GM18502 (cell line): Measurements from ENCODE around the gene DYNLL1.
"Not testable (repeated sequence)": the region's sequence is repeated elsewhere in the genome, so short reads cannot be mapped to it uniquely, and the experiment has no call there.

ENCODE experiments used
- ATAC-seq: cut with Tn5 transposase; IDR thresholded peaks from one replicate; pipeline ENCODE4 v1.9.1; 2021; ENCODE audit warnings: mild to moderate bottlenecking; ENCODE audit not compliant: unreplicated experiment, poor library complexity

The DYNLL1 gene

DNA sequence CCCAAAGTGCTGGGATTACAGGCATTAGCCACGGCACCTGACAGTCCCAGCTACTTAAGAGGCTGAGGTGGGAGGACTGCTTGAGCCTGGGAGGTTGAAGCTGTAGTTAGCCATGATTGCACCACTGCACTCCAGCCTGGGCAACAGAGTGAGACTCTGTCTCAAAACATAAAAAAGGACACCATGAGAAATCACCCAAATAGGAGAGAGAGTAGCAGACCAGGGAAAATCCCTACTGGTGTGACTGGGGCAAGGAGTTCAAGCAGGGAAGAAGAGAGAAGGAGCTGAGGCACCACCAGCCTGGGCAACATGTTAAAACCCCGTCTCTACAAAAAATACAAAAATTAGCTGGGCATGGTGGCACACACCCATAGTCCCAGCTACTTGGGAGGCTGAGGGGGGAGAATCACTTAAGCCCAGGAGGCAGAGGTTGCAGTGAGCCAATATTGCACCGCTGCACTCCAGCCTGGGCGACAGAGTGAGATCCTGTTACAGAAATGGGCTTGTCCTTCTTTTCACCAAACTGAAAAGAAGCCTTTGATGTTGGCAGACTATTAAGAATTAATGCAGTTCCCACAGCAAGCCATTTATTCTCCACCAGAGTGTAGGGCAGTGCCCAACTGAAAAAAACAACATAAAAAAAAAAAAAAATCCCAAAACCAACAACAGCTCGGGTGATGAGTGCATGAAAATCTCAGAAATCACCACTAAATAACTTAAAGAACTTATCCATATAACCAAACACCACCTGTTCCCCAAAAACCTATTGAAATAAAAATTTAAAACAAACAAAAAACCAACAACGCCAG lies 21.9 kb upstream of the DYNLL1 start:
- ATAC-seq, result no peak

DNA sequence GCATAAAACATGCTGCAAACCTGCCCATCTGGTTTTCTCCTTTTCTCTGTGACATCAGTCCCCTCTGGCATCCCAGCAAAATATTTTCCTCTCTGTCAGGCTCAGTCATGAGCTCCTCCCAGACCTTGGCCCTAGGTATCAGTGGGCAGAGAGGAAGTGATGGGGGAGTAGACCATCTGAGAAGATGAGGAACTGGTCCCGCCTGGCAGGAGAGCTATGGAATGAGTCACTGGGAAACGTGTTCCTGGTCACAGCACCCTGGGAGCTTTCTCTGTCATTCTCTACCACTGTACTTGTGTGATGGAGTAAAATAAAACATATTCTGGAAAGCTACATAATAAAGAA lies 21.3 kb upstream of the DYNLL1 start:
- ATAC-seq, result no peak

DNA sequence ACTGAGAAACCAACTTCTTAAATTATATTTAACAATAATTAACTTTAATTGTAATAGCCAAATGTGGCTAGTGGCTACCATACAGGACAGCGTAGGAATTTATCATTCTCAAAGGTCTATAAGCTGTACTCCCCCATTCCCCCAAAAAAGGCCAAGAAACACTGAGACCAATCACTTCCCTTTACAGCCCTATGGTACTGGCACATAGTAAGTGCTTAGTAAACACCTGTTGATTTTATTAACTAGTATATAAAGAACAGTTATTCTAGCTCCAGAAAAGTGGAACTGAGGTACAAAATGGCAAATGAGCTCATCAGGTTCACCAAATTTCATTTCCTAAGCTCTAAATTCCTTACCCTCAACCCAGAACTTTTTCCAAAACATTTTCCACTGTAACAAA lies 20.3 kb upstream of the DYNLL1 start:
- ATAC-seq, result no peak

DNA sequence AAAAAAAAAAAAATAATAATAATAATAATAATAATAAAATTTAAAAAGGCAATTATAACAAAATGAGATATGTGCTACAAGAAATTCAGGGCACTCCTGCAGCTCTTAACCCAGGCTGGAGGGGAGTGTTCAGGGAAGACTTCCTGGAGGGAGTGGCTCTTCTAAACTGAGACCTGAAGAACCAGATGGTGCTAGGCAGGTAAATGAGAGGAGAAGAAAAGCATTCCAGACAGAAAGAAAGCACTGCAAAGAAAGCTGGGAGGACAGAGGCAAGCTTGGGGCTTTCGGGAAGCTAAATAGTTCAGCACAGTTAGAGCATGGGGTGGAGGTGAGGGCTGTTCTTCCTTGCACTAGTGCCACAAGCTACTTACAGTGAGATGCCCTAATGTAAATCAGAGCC lies 16.5 kb upstream of the DYNLL1 start:
- no peak for ATAC-seq

DNA sequence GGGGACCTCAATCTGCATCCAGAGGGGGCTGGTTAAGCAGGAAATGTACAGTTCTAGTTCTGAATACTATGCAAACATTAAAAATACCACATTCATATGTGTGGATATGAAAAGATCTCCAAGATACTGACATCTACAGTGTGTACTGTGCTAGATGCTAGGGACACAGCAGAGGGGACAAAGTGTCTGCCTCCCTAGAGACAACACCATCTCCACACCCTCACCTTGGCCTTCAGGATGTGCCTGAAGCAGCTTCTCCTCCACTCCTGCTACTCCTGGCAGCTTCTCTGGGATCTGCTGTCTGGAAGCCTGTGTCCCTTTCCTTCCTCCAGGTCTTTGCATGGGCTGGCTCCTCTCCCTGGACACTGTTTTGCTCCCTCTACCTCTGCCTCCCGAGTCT lies 15.7 kb upstream of the DYNLL1 start:
- no peak for ATAC-seq

DNA sequence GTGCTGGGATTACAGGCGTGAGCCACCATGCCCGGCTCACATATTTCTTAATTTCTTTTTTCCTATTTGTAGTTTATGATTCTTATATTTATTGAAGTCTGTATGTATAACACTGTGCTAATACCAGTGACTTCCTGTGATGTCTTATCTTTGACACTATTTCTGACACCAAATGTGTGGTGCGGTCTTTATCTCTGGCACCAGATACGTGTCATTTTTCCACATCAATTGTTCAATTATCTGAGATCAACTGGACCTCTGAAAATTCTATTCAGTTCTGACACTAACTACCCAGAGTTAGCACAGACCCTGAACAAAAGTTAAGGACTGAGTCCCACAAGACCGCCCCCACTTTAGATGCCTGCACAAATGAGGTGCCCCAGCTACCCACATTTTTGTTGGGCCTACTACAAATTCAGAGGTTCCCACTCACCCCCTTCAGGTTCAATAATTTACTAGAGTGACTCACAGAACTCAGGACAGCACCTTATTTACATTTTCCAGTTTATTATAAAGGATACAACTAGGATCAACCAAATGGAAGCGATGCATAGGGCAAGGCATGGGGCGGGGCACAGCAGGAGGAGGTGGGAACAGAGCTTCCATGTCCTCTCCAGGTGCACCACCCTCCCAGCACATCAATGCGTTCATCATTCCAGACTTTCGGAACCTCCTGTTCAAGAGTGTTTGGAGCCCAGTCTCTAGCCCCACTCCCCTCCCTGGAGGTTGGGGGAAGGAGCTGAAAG lies 14.7 kb upstream of the DYNLL1 start:
- ATAC-seq, result no peak

DNA sequence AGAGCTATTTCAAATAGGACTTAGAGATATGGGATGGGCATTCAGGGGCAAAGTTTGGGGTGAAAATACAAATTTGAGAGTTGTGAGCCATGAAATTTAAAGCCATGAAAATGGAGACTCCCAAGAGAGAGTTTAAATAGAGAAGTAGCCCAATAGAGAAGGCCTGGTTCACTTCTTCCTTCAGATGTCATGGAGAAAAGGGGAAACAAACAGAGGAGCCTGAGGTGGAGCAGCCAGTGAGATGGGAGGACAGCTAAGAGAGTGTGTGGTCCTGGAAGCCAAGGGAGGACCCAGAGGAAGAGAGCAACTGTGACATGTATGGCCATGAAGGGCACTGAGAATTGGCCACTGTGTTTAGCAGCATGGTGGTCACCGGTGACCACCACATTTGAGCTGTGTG lies 12.3 kb upstream of the DYNLL1 start:
- no peak for ATAC-seq

DNA sequence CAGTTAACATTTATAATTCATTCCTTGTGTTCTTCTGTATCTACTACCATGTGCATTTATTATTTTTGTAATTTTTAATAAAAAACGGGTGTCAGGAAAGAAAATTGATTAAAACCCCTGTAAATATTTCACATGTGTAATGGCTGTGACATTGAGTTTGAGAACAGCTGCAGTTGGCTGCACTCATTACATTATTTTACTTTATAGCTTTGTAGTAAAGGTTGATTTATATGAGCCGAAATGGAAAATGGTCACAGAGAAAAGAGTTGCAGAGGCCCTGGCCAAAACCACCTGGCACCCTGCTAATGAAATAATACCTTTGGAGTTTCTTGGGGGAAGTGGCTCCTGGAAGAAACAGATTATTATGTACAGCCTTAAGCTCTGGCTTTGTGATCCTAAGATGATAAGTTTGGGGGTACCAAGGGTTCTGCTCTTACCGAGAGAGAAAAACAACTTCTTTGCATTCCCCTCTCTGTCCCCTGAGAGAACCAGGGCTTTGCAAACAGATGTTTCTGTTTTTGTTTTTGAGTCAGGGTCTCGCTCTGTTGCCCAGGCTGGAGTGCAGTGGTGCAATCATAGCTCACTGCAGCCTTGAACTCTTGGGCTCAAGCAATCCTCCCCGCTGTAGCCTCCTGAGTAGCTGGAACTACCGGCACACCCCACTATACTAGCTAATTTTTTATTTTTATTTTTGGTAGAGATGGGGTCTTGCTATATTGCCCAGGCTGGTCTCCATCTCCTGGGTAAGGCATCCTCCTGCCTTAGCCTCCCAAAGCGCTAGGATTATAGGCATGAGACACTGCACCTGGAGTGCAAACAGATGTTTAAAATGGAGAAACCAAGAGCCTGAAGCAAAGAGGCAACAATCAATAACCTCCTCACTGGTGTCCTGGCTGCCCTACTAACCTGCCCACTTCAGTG lies 9.7 kb upstream of the DYNLL1 start:
- ATAC-seq, result no peak

DNA sequence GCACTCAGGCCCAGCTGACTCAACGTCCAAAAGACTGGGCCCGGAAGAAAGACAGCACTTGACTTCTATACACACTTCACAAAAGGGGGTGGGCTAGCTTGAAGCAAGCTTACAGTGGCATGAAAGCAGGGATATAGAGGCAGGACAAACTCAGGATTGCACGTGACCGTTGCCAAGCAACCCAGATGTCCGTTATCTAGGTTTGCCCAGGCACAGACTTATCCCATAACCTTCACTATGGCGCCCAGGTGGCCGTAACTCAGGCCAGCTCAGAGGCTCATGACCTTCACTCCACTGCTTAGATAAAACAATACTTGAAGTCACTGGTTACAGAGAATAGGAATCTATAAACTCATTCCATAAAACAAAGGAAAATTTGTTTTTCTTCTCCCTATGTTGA lies 8.4 kb upstream of the DYNLL1 start:
- ATAC-seq, result not testable (repeated sequence)

DNA sequence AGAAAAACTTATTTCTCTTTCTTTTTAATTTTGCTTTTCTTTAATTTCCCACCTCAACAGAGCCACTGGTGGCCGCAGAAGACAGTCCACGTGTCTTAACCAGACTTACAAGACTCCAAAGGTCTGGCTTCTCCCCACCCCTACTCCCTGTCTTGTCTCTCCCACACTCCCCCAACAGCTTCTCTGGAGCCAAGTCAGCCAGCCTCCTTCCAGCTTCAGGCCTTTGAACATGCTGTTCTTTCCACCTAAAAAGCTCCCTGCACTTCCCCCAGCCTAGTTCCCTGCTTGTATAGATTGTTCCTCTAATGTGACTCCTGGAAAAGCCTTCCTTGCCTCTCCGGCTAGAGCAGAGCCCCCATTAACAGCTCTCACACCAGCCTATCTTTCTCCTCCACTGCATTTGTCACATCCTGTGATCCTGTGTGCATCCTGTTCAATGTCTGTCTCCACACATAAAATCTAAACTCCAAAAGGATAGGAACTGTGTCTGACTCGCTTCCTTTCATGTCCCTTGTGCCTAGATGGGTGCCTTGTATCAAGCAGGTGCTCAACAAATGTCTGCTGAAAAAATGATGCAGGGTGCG lies 7.8 kb upstream of the DYNLL1 start:
- ATAC-seq, result no peak

DNA sequence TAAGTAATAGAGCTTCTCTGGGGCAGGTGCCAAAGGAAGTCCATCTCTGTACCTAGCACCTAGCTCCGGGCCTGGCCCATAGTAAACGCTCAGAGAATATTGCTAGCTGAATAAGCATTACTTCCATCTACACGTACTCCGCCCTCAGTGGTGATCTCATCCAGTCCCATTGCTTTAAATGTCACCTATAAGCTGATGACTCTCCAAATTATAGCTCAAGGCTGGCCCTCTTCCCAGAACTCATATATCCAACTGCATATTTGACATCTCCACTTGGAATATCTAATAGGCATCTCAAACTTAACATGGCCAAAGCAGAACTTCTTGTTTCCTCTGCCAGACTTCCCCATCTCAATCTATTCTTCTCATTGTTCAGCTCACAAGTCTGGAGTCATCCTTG lies 6.9 kb upstream of the DYNLL1 start:
- no peak for ATAC-seq

DNA sequence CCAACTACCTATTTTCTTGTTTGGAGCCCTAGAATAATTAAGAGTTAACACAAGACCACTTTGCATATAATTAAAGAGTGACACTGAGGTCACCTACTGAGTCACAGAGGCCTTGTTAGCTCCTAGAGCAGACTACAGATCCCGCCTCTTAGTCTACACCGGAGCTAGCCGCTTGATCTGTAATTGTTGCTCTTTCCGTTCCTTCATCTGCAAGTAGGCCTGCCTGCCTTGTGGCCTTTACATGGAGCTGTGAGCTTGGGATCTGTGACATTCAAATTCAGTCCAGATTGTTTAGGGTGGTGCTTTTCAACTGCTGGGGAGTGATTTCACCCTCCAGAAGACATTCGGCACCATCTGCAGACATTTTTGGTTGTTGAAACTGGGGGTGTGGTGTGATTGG lies 5.6 kb upstream of the DYNLL1 start:
- ATAC-seq, result no peak

DNA sequence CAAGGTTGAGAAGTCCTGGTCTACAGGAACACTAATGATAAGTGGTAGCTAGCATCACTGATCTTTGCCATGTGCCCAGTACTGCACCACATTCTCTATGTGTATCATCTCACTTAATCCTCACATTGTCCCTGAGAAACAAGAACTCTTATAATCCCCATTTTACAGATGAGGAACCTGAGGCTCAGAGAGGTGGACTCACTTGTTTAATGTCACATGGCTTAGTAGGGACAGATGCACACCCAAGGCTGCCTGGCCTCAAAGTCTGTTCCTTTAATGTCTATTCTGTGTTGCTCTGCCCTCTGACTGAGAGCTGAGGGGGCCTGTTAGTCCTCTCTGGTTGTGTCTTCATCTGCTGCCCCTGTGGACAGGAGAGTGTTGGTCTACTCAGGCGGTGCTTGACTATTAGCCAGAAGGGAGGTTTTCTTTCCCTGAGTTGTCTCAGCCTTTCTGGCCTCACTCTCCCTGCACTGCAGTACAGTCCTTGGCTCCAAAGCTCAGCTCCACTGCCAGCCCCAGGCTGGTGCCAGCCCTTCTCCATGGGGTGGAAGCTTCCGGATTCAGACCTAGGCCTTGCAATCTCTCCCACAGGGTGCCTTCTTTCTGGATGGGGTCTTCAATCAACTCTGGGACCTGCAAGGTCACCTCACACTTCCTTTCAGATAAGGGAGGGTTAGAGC lies 4.9 kb upstream of the DYNLL1 start:
- no peak for ATAC-seq

DNA sequence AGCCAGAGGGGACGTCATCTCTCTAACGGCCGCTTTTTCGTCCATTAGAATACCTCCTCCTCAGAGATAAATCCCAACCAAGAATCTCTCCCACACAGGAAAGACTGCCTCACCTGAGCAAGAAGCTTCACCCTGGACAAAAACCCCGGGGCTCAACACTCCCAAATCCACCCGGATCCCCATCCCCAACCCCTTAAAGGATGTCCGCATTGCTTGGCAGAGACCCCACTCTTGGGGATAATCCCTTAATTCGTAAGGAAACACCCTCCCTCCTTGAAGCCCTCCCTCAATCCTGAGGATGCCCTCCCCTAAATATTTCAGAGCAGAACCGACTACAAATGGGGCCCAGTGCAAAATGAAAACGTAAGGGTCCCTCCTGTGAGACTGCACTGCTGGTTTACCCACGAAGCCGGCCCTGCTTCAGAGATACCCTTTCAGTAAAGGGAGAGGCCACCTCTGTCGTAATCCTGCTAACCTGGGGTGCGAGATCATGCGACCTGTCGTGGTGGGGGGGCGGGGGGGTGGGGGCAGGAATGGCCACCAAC lies 655 bp upstream of the DYNLL1 start:
- ATAC-seq, result peak; percentile 1

DNA sequence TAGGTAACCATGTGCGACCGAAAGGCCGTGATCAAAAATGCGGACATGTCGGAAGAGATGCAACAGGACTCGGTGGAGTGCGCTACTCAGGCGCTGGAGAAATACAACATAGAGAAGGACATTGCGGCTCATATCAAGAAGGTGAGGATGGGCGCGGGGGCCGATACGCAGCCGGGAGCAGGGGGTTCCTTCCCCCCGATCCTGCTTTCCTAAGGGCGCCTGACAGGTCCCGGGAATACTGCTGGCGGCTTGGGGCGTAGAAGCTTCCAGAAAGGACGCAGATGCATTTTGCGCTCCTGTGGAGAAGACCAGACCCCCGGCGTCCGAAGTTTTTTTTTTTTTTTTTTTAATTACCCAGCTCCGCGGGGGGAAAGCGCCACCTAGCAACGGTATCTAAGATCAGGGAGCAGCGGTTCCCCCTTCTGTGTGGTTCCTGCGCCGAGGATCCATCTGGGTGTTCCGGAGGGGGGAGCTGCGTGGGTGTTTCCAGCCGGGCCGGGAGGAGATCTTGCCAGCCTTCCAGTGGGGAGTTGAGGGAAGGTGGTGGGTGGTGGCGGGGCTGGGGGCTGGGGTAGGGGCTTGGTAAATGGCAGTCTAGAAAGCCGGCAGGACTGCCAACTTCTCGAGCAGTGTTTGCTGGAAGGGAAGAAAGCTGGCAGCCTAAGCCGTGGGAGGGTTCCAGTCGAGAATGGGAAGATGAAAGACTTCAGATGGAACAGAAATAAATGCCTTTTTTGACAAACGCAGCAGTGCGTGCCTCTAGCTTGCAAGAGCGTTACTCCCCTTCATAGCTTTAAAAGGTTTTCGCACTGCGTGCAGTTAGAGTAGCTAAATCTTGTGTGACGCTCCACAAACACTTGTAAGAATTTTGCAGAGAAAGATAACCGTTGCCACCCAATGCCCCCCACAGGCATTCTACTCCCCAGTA lies 764 bp downstream of the DYNLL1 start:
- ATAC-seq, result peak; percentile 15

DNA sequence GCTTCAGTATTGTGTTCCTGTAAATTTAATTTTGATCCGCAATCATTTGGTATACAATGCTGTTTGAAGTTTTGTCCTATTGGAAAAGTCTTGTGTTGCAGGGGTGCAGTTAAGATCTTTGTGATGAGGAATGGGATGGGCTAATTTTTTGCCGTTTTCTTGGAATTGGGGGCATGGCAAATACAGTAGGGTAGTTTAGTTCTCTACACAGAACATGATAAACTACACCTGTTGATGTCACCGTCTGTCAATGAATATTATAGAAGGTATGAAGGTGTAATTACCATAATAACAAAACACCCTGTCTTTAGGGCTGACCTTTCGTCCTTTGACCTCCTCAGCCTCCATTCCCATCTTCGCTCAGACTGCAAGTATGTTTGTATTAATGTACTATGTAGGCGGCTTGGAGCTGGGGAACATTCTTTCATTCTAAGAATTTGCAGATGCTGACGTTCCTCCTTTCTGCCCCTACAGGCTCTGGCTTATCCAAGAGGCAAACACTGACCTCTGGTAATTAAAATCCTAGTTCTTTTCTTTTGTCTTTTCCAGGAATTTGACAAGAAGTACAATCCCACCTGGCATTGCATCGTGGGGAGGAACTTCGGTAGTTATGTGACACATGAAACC lies 1.7 kb downstream of the DYNLL1 start:
- no peak for ATAC-seq

DNA sequence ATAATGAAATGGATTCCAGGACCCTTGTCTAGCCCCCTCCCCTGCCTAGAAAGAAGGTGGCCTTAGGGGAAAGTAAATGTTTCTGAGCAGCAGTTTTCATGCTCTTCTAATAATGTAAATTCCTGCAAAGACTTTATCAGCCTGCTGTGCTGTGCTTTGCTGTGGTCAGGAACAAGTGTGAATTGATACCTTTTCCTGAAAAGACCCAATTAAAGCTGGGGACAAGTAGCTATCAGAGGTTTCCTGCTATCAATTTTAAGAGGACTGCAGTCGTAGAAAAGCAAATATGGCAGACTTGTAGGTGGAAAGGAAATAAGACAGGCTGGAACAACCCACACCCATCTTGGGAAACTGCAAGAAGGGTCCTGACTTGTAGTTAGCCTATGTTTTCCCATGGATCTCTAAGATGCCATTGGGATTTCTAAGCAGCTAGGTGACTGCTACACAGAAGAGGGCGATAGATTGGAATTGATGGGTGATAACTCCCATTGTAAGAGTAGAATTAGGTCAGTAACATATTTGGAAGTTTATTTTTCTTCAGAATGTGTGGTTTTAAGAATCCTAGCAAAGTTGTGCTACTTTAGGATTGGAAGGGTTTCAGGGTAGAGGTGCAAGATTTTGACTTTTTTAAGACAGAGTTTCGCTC lies 3.1 kb downstream of the DYNLL1 start:
- ATAC-seq, result no peak

DNA sequence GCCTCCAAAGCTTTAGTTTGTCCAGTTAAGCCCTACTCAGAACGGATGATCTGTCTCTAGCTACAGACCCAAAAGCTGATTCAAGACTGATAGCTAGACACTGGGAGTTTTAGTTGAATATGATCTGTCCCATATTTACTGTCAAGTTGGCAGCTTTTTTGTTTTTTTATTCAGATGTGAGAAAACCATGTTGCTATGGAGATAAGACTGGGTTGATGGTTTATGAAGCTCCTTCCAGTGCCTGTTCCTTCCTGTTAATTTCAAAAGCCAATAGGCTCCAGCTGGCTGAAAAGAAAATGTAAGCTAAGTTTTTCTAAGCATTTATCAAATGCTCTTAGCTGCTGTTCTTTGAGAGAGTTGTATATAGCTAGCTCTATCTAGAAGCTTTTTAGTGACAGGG lies 4.7 kb downstream of the DYNLL1 start:
- ATAC-seq, result no peak
